ENCODE data around the gene HOXA7. TPM values are rescaled to one million over a fixed set of nuclear protein-coding genes. Genes with fewer than 3 reads are reported as not detected.

Gene HOXA7
- total and polyA plus RNA-seq, 10 of the 15 experiments (the other 5 are each of a cell fraction or from before 2014, with no cell fraction given), result not detected

DNA sequence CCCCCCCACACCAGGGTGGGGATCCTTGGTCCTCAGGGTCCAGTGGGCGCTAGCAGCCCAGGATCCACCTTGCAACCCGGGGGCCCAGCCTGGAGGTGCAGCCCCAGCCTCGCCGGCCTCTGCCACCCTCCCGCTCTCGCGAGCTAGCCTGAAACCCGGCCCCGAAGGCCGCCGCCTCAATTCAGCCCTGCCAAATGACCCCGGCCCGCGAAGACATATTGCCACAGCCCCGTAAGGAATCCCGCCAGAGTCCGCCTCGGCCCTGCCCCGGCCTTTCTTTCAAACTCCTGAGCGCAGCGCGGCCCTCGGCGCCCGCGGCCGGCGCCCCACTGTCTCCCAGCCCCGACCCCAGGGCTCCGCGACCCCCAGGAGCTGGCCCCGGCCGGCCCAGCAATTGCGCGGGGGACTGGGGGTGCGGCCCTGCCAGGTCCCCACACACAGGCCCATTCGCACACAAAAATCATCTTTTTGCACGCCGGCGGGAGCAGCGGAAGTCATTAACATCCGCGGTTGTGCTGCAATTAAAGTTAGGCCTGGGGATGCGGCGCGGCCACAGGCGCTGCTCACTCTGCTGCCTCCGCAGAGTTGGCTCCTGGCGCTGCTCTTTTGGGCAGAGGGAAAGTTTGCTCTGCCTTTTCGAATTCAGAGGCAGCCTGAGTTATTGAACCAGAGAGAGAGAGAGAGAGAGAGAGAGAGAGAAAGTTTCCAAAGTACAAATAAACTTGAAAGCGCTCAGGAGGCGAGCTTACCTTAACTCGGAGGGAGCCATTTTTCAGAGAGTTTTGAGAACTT lies 16.9 kb downstream of the HOXA7 start (continued):
- TF ChIP-seq KAT2A (conservative IDR thresholded peaks at IDR 0.05; ENCODE audit: control insufficient read depth, low read depth, low read length) (no peak), TAF1 (IDR thresholded peaks at IDR 0.05; ENCODE audit: borderline replicate concordance, low read depth, low read length) (no peak), PAX8 (IDR thresholded peaks at IDR 0.05) (no peak), NFXL1 (IDR thresholded peaks at IDR 0.05; ENCODE audit: borderline replicate concordance) (no peak)
- TF ChIP-seq, protein P1, sequence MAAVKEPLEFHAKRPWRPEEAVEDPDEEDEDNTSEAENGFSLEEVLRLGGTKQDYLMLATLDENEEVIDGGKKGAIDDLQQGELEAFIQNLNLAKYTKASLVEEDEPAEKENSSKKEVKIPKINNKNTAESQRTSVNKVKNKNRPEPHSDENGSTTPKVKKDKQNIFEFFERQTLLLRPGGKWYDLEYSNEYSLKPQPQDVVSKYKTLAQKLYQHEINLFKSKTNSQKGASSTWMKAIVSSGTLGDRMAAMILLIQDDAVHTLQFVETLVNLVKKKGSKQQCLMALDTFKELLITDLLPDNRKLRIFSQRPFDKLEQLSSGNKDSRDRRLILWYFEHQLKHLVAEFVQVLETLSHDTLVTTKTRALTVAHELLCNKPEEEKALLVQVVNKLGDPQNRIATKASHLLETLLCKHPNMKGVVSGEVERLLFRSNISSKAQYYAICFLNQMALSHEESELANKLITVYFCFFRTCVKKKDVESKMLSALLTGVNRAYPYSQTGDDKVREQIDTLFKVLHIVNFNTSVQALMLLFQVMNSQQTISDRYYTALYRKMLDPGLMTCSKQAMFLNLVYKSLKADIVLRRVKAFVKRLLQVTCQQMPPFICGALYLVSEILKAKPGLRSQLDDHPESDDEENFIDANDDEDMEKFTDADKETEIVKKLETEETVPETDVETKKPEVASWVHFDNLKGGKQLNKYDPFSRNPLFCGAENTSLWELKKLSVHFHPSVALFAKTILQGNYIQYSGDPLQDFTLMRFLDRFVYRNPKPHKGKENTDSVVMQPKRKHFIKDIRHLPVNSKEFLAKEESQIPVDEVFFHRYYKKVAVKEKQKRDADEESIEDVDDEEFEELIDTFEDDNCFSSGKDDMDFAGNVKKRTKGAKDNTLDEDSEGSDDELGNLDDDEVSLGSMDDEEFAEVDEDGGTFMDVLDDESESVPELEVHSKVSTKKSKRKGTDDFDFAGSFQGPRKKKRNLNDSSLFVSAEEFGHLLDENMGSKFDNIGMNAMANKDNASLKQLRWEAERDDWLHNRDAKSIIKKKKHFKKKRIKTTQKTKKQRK (IDR thresholded peaks at IDR 0.05; ENCODE audit: low read depth, low read length), result no peak

DNA sequence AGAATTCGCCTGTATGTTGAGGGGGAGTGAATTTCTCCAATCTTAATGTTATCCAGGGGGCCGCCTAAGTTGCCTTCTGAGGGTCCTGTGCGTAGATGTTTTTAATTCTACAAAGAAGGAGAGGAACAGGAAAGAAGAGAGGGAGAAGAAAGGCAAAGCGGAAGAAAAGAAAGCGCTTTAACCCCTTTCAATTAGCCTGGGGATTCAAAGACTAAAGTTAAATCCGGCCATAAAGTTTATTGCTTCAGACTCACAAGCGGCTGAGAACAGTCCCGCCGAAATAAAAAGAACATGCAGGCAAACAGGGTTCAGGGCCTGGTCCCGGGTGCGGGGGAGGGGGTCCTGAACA lies 17.5 kb downstream of the HOXA7 start:
- in situ Hi-C loops (cut with MboI), result no loop called here
- ChIA-PET RAD21 (ENCODE audit: unreplicated experiment) (no interaction called here), POLR2A (no interaction called here), CTCF (no interaction called here), SMC1A (ENCODE audit: uncharacterized antibody, unreplicated experiment) (no interaction called here)
- Histone ChIP-seq H3K9ac (ENCODE audit: control insufficient read depth, insufficient read depth, low read length) (no peak overlapping the region), H3K27ac (ENCODE audit: control insufficient read depth, insufficient read depth) (no peak overlapping the region), H3K36me3 (ENCODE audit: control insufficient read depth in 2 of 2, insufficient read depth in 2 of 2, low read length in 1 of 2) (no peaks in the 10 kb centered on the region), H3K4me3 (no peak overlapping the region), H3K79me2 (ENCODE audit: control insufficient read depth, insufficient read depth, low read length) (no peaks in the 10 kb centered on the region), H3K27me3 (replicated peaks in 1 of 2; ENCODE audit: control insufficient read depth in 2 of 2, insufficient read depth in 2 of 2, low read length in 1 of 2) (peaks cover 0 to 7% of the 10 kb centered on the region in 2 experiments; a peak in 2 of 4 replicates), H3K9me3 (replicated peaks; ENCODE audit: control insufficient read depth, insufficient read depth, low read length) (no peaks in the 10 kb centered on the region; the same call in 2 of the 3 replicates), H2AFZ (ENCODE audit: control insufficient read depth, low read depth, low read length) (no peak overlapping the region), H3K4me1 (ENCODE audit: control insufficient read depth, insufficient read depth, low read length) (no peaks in the 10 kb centered on the region; the same call in 1 of the 2 replicates), H3K4me2 (ENCODE audit: control insufficient read depth, insufficient read depth) (no peak overlapping the region), H4K20me1 (ENCODE audit: control insufficient read depth, insufficient read depth) (no peaks in the 10 kb centered on the region)
- no peak for ATAC-seq
- no peak for TF ChIP-seq ATF7 (IDR thresholded peaks at IDR 0.05; ENCODE audit: low read depth)
- TF ChIP-seq BRCA1 (IDR thresholded peaks at IDR 0.05; ENCODE audit: low read depth, low read length), result no peak
- DNase-seq (ENCODE audit: low read depth, low spot score), result no peak
- FAIRE-seq, result no peak
- WGBS (ENCODE audit: insufficient coverage, insufficient replicate concordance, low lambda C conversion rate, missing lambda C conversion rate), result 61% methylated on average over 11 of the region's 11 CpGs
- BruUV-seq (replicated peaks), result no TSS peak
- intact Hi-C loops (cut with micrococcal nuclease; ENCODE audit: unreplicated experiment), result no loop called here
